Caco-2 (cell line): Measurements from ENCODE around the gene MAN2B1. TPM values are rescaled to one million over a fixed set of nuclear protein-coding genes. Genes with fewer than 3 reads are reported as not detected.
A peak's percentile ranks its signal among the peaks of the same experiment; 100 is the strongest.

Experiments used
- BruUV-seq: library from RNA; stranded (reverse); fragments of 400-500 nt; replicated peaks from 2 replicates; lab custom pipeline; 2021; lab: Mats Ljungman, UMichigan
- CTCF ChIA-PET: fragments of 300-600 bp; sonication (Branson Sonifier 250); formaldehyde crosslinking; loops from one replicate; lab custom pipeline; 2022; ENCODE audit warnings: antibody characterized with exemption; lab: Charles Lee
- POLR2A ChIA-PET: fragments of 300-600 bp; sonication (Branson Sonifier 250); formaldehyde crosslinking; loops from one replicate; lab custom pipeline; 2022; ENCODE audit warnings: antibody characterized with exemption; lab: Charles Lee
- DNase-seq, 2 experiments: peaks; one replicate each; pipeline versions ENCODE4 v3.0.0 to v3.0.0-alpha.2; 2020 to 2022
- H3K27me3 ChIP-seq: replicated peaks from 2 replicates; pipeline ENCODE4 v1.6.0; 2011; ENCODE audit warnings: low read length; ENCODE audit not compliant: control insufficient read depth, insufficient read depth
- H3K36me3 ChIP-seq: 2 replicates; pipeline ENCODE4 v1.5.1; 2011; ENCODE audit warnings: low read length; ENCODE audit not compliant: control insufficient read depth, insufficient read depth
- H3K4me1 ChIP-seq: fragments of 250-450 bp; sonication (Bioruptor Pico); 2 replicates; pipeline ENCODE4 v1.5.1; 2020; ENCODE audit warnings: mild to moderate bottlenecking
- H3K4me3 ChIP-seq: 2 replicates; pipeline ENCODE4 v1.5.1; 2011; ENCODE audit warnings: low read depth, mild to moderate bottlenecking, control low read depth, low read length
- H3K9me3 ChIP-seq: fragments of 250-450 bp; sonication (Bioruptor Pico); 2 replicates; pipeline ENCODE4 v1.5.1; 2020; ENCODE audit warnings: mild to moderate bottlenecking, moderate library complexity
- H3K27ac Mint-ChIP-seq: one replicate; pipeline ENCODE4 v1.8.0; 2022; ENCODE audit warnings: mixed read lengths; ENCODE audit not compliant: unreplicated experiment
- H3K27me3 Mint-ChIP-seq: one replicate; pipeline ENCODE4 v1.8.0; 2022; ENCODE audit warnings: mixed read lengths; ENCODE audit not compliant: insufficient read depth, unreplicated experiment
- H3K36me3 Mint-ChIP-seq: one replicate; pipeline ENCODE4 v1.8.0; 2022; ENCODE audit warnings: mild to moderate bottlenecking, mixed read lengths; ENCODE audit not compliant: insufficient read depth, unreplicated experiment
- H3K4me1 Mint-ChIP-seq: one replicate; pipeline ENCODE4 v1.8.0; 2022; ENCODE audit warnings: low read depth, mixed read lengths; ENCODE audit not compliant: unreplicated experiment
- H3K4me3 Mint-ChIP-seq: one replicate; pipeline ENCODE4 v1.8.0; 2022; ENCODE audit warnings: mild to moderate bottlenecking, moderate library complexity, mixed read lengths; ENCODE audit not compliant: unreplicated experiment
- H3K9me3 Mint-ChIP-seq: one replicate; pipeline ENCODE4 v1.8.0; 2022; ENCODE audit warnings: mixed read lengths; ENCODE audit not compliant: unreplicated experiment
- CTCF ChIP-seq, 2 experiments: fragments of 200-600 bp in 1 of 2; IDR thresholded peaks; 1 replicate in 1 of 2; 2 replicates in 1 of 2; pipeline versions ENCODE4 v1.5.1 to v1.8.0; 2011 to 2022; ENCODE audit warnings: antibody characterized with exemption in 1 of 2, control low read depth in 1 of 2, inconsistent platforms in 1 of 2, low read depth in 1 of 2, low read length in 1 of 2, mild to moderate bottlenecking in 1 of 2, moderate library complexity in 1 of 2; ENCODE audit not compliant: insufficient read depth in 1 of 2, severe bottlenecking in 1 of 2, unreplicated experiment in 1 of 2
- intact Hi-C: fragments of 100-400 bp; cut with micrococcal nuclease; formaldehyde crosslinking; loops from one replicate; pipeline ENCODE4 v1.10.0; 2022; ENCODE audit not compliant: unreplicated experiment
- total RNA-seq: library from RNA; stranded (reverse); gene quantifications from 2 replicates; pipeline ENCODE4 v1.2.3, GENCODE V29; 2022

Gene MAN2B1
- total RNA-seq, 1 experiment from 2014 or later = 70.5 TPM

DNA sequence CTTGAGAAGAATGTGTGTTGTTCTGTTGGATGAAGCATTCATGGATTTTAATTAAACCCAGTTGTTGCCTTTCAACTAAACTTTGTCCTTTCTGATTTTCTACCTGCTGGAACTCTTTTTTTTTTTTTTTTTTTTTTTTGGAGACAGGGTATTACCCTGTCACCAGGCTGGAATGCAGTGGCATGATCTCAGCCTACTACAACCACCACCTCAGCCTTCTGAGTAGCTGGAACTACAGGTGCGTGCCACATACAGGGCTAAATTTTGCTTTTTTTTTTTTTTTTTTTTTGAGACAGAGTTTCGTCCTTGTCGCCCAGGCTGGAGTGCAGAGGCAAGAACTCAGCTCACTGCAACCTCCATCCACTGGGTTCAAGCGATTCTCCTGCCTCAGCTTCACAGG lies 48.9 kb downstream of the MAN2B1 start:
- POLR2A ChIA-PET = no interaction called here
- H3K9me3 ChIP-seq = no peaks in the 10 kb centered on the region
- H3K27me3 Mint-ChIP-seq = no peaks in the 10 kb centered on the region

GRCh38 chr19:12611361-12611699 lies 55.2 kb downstream of the MAN2B1 start:
- Histone ChIP-seq H3K27me3 (no peaks in the 10 kb centered on the region), H3K9me3 (no peaks in the 10 kb centered on the region), H3K4me1 (no peaks in the 10 kb centered on the region), H3K36me3 (no peaks in the 10 kb centered on the region), H3K4me3 (peak overlapping the region; percentile 94)
- Mint-ChIP-seq H3K4me1 (no peaks in the 10 kb centered on the region), H3K4me3 (peak overlapping the region; percentile 96), H3K9me3 (no peaks in the 10 kb centered on the region), H3K27me3 (no peaks in the 10 kb centered on the region), H3K27ac (peak overlapping the region; percentile 98), H3K36me3 (peaks cover 48% of the 10 kb centered on the region)
- ChIA-PET POLR2A (interaction anchor here (1.0 to 1.3 kb wide), 5 partner anchors 58 to 471 kb away, joined by 3 to 8 read pairs (median 5); partner anchors contain the start of genes ZNF20, ZNF564 and ZNF709), CTCF (interaction anchor here (0.7 to 1.1 kb wide), 3 partner anchors 58 to 471 kb away, joined by 3 to 4 read pairs (median 3); partner anchors contain the start of genes GET3 and ZNF20)
- TF ChIP-seq CTCF (IDR thresholded peaks at IDR 0.05; ENCODE audit: insufficient read depth in 1 of 2, low read depth in 1 of 2, low read length in 1 of 2, severe bottlenecking in 1 of 2, unreplicated experiment in 1 of 2) = no peak
- DNase-seq = peak; percentile 74
- no TSS peak for BruUV-seq
- intact Hi-C loops = loop anchor here (5.0 kb wide), 1 partner anchor 59 kb away; the partner anchor contains the start of gene ZNF564

More for the DNA sequence above, 48.9 kb downstream of the MAN2B1 start:
- no peak for DNase-seq
- H3K4me3 ChIP-seq = no peak overlapping the region
- no peaks in the 10 kb centered on the region for H3K27me3 ChIP-seq
- BruUV-seq = no TSS peak
- H3K9me3 Mint-ChIP-seq = no peaks in the 10 kb centered on the region
- no peaks in the 10 kb centered on the region for H3K4me1 ChIP-seq
- intact Hi-C loops = no loop called here
- no peak overlapping the region for H3K27ac Mint-ChIP-seq
- CTCF ChIA-PET = no interaction called here
- H3K4me3 Mint-ChIP-seq = no peak overlapping the region
- no peaks in the 10 kb centered on the region for H3K4me1 Mint-ChIP-seq
- no peaks in the 10 kb centered on the region for H3K36me3 ChIP-seq
- TF ChIP-seq CTCF (IDR thresholded peaks at IDR 0.05; ENCODE audit: insufficient read depth in 1 of 2, low read depth in 1 of 2, low read length in 1 of 2, severe bottlenecking in 1 of 2, unreplicated experiment in 1 of 2) = no peak
- H3K36me3 Mint-ChIP-seq = peaks cover 68% of the 10 kb centered on the region

DNA sequence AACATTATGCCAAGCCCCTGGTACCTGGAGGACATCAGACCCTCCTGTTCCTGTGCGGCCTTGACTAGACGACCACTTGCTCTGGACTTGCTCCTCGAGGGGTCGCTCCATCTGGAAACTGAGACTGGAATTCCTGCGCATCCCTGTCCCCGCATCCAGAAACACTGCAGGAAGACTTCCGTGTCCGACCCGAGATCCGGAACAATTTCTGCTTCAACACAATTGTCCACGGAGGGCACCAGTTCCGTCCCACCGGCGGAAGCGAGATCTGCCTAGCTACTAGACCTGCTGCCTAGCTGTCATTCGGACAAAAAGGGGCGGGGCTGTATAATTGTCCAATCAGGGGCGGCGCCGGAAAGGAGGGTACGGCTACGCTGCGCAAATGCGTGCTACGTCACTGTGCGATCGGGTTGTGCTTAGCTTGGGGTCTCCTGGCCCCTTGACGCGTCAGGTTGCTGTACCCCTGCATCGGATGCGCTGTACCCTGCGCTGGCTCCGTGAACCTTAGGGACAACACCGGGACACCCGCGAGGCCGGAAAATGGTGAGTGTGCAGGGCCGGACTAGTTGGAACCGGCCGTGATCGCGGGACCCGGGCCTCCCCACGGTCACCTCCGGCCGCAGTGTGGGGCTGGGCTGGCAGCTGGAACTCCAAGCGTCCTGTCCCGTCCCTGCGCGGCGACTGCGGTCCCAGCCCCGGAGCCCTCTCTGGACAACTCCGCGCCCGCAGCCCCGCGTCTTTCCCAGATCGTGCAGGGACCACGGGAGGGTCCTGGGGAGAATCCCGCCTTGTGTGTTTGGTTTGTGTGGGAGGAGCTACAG lies 55.8 kb downstream of the MAN2B1 start, which contains the start of the genes ZNF490 and ZNF791:
Gene ZNF490 (minus strand): TSS at position 274 of the 821 bp plus-strand sequence. CDS start 133 bp downstream, at position 141.
Gene ZNF791 (plus strand): TSS at position 381 of the 821 bp plus-strand sequence. CDS start 160 bp downstream, at position 541.
- peak within 1 kb of the TSS; percentile 94 for H3K4me3 ChIP-seq
- Mint-ChIP-seq H3K27ac (peak within 1 kb of the TSS; percentile 98), H3K27me3 (no peaks in the 10 kb centered on the region), H3K36me3 (peaks cover 42% of the 10 kb centered on the region), H3K4me3 (peak within 1 kb of the TSS; percentile 96), H3K4me1 (no peaks in the 10 kb centered on the region), H3K9me3 (no peaks in the 10 kb centered on the region)
- no peaks in the 10 kb centered on the region for H3K4me1 ChIP-seq
- ChIA-PET POLR2A (interaction anchor here (0.5 to 1.3 kb wide), 6 partner anchors 22 to 471 kb away, joined by 3 to 8 read pairs (median 5); partner anchors contain the start of genes ZNF20, ZNF564 and ZNF709), CTCF (interaction anchor here (0.7 to 1.1 kb wide), 4 partner anchors 59 to 471 kb away, joined by 3 to 4 read pairs (median 3); partner anchors contain the start of genes GET3, ZNF20 and ZNF442)
- H3K36me3 ChIP-seq = no peaks in the 10 kb centered on the region
- peak; percentile 96 to 97 for DNase-seq
- intact Hi-C loops = loop anchor here (1.0 to 5.0 kb wide), 2 partner anchors 56 to 58 kb away; partner anchors contain the start of genes MAN2B1, WDR83 and ZNF564
- no peak for TF ChIP-seq CTCF (IDR thresholded peaks at IDR 0.05; ENCODE audit: insufficient read depth in 1 of 2, low read depth in 1 of 2, low read length in 1 of 2, severe bottlenecking in 1 of 2, unreplicated experiment in 1 of 2)
- H3K27me3 ChIP-seq = no peaks in the 10 kb centered on the region
- H3K9me3 ChIP-seq = no peaks in the 10 kb centered on the region
- no TSS peak for BruUV-seq
